ENCODE measurements around the gene S100A9. TPM values are rescaled to one million over a fixed set of nuclear protein-coding genes. Genes with fewer than 3 reads are reported as not detected.
A peak's percentile ranks its signal among the peaks of the same experiment; 100 is the strongest.

Gene S100A9
- total RNA-seq, 5 donors from 2014 or later (not counting 1 experiment from before 2014, with no cell fraction given) = 0.98 to 11.5 (median 2.5) TPM; not detected in 1

- WGBS (ENCODE audit: insufficient coverage) = 89% methylated on average over 5 of the region's 7 CpGs
- H3K27ac ChIP-seq (ENCODE audit: low read length) = no peak overlapping the region
- ATAC-seq (replicated peaks in 1 of 4) (no peak), DNase-seq (no peak)
- peaks cover 0 to 39% of the 10 kb centered on the region in 2 experiments for H3K27me3 ChIP-seq (replicated peaks in 1 of 2; ENCODE audit: control insufficient read depth in 2 of 2, extremely low read depth in 1 of 2, insufficient read depth in 2 of 2, low read length in 1 of 2)
- ChIA-PET POLR2A (interaction anchor here in 1 of 2 donors (0.5 kb wide), 1 partner anchor 51 kb away, joined by 4 read pairs; no protein-coding TSS in a partner anchor), CTCF (interaction anchor here in 1 of 2 donors (0.5 kb wide), 1 partner anchor 484 kb away, joined by 3 read pairs; no protein-coding TSS in a partner anchor)
- H3K36me3 Mint-ChIP-seq = no peaks in the 10 kb centered on the region
- peaks cover under 1 to 1% (median under 1%) of the 10 kb centered on the region in 3 donors for H3K4me1 Mint-ChIP-seq
- no peak overlapping the region for H3K27ac Mint-ChIP-seq
- no peak overlapping the region for H3K4me3 ChIP-seq (ENCODE audit: control insufficient read depth in 1 of 2, extremely low read depth in 1 of 2, low read length in 1 of 2)
- peaks cover 24 to 34% of the 10 kb centered on the region in 2 donors for H3K27me3 Mint-ChIP-seq
- H3K4me3 Mint-ChIP-seq = no peak overlapping the region
- H3K36me3 ChIP-seq (ENCODE audit: control insufficient read depth in 2 of 2, extremely low read depth in 1 of 2, insufficient read depth in 1 of 2, low read length in 1 of 2) = no peaks in the 10 kb centered on the region
- H3K4me1 ChIP-seq (ENCODE audit: control insufficient read depth in 1 of 2, extremely low read depth in 1 of 2, insufficient read depth in 2 of 2, low read length in 2 of 2) = no peaks in the 10 kb centered on the region
- no peaks in the 10 kb centered on the region for H3K9me3 Mint-ChIP-seq
- no peaks in the 10 kb centered on the region for H3K9me3 ChIP-seq
Observed at GRCh38 chr1:153399401-153400055, 41.9 kb downstream of the S100A9 start.

DNA sequence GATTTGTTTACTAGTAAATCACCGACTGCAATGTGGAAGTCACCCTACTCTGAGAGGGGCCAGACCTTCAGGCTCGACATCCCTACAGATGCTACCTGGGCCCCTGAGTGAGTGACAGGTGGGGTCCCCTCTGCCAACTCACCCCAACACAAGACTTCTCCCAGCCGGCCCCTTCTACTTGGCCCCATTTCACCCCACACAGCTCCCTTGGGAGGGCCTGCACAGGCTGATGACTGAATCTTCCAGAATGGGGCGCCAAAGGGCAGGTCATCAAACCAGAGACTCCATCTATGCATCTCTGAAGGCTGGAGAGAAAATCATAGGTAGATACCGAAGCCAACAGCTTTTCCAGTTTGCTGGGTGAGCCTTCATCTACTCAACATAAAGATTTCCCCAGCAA, 42.6 kb downstream of the S100A9 start:
- Histone ChIP-seq H3K27me3 (replicated peaks in 1 of 2; ENCODE audit: control insufficient read depth in 2 of 2, extremely low read depth in 1 of 2, insufficient read depth in 2 of 2, low read length in 1 of 2) (peaks cover 0 to 37% of the 10 kb centered on the region in 2 experiments), H3K36me3 (ENCODE audit: control insufficient read depth in 2 of 2, extremely low read depth in 1 of 2, insufficient read depth in 1 of 2, low read length in 1 of 2) (no peaks in the 10 kb centered on the region), H3K27ac (ENCODE audit: low read length) (no peak overlapping the region), H3K4me3 (ENCODE audit: control insufficient read depth in 1 of 2, extremely low read depth in 1 of 2, low read length in 1 of 2) (no peak overlapping the region), H3K4me1 (ENCODE audit: control insufficient read depth in 1 of 2, extremely low read depth in 1 of 2, insufficient read depth in 2 of 2, low read length in 2 of 2) (no peaks in the 10 kb centered on the region), H3K9me3 (no peaks in the 10 kb centered on the region)
- Mint-ChIP-seq H3K4me1 (peaks cover 2 to 5% (median 4%) of the 10 kb centered on the region in 3 donors), H3K4me3 (no peak overlapping the region), H3K36me3 (no peaks in the 10 kb centered on the region), H3K27me3 (peaks cover 22 to 28% of the 10 kb centered on the region in 2 donors), H3K9me3 (no peaks in the 10 kb centered on the region), H3K27ac (no peak overlapping the region)
- POLR2A ChIA-PET = no interaction called here
- WGBS (ENCODE audit: insufficient coverage) = 61% methylated on average over 2 of the region's 5 CpGs
- peak in 1 of 4 experiments; percentile 40 for ATAC-seq (replicated peaks in 1 of 4)
- DNase-seq = no peak
- CTCF ChIA-PET = interaction anchor here in 1 of 2 donors (0.5 kb wide), 1 partner anchor 484 kb away, joined by 3 read pairs; no protein-coding TSS in a partner anchor

GRCh38 chr1:153401461-153401860, 43.8 kb downstream of the S100A9 start:
- H3K9me3 ChIP-seq = no peaks in the 10 kb centered on the region
- no peak overlapping the region for H3K4me3 Mint-ChIP-seq
- 88% methylated on average over 5 of the region's 9 CpGs for WGBS (ENCODE audit: insufficient coverage)
- no peaks in the 10 kb centered on the region for H3K9me3 Mint-ChIP-seq
- peaks cover 14 to 21% of the 10 kb centered on the region in 2 donors for H3K27me3 Mint-ChIP-seq
- ATAC-seq (replicated peaks in 1 of 4) = no peak
- no peak overlapping the region for H3K4me3 ChIP-seq (ENCODE audit: control insufficient read depth in 1 of 2, extremely low read depth in 1 of 2, low read length in 1 of 2)
- POLR2A ChIA-PET = no interaction called here
- H3K27ac ChIP-seq (ENCODE audit: low read length) = no peak overlapping the region
- H3K27me3 ChIP-seq (replicated peaks in 1 of 2; ENCODE audit: control insufficient read depth in 2 of 2, extremely low read depth in 1 of 2, insufficient read depth in 2 of 2, low read length in 1 of 2) = peaks cover 0 to 34% of the 10 kb centered on the region in 2 experiments
- peaks cover 5 to 10% (median 8%) of the 10 kb centered on the region in 3 donors for H3K4me1 Mint-ChIP-seq
- no peak overlapping the region for H3K27ac Mint-ChIP-seq
- no peaks in the 10 kb centered on the region for H3K4me1 ChIP-seq (ENCODE audit: control insufficient read depth in 1 of 2, extremely low read depth in 1 of 2, insufficient read depth in 2 of 2, low read length in 2 of 2)
- no peak for DNase-seq
- H3K36me3 Mint-ChIP-seq = no peaks in the 10 kb centered on the region
- CTCF ChIA-PET = no interaction called here
- H3K36me3 ChIP-seq (ENCODE audit: control insufficient read depth in 2 of 2, extremely low read depth in 1 of 2, insufficient read depth in 1 of 2, low read length in 1 of 2) = no peaks in the 10 kb centered on the region

DNA sequence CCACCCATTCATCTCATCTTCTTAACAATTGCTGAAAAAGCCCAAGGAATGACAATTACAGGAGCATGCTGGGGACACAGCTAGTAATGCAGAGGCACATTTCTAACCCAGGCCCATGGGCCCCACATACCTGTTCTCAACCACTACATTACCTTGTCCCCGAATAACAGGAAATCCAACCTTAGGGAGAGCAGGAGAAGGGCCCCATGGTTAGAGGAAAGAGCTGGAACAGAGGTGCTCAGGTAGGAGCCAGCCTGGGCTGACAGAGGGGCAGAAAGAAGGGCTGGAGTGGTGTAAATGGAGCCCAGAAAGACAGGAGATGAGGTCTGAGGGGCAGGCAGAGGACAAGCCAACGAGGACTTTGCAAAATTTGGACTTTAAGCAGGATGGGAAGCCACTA, 44.6 kb downstream of the S100A9 start:
- Mint-ChIP-seq H3K27ac (no peak overlapping the region), H3K4me1 (peaks cover 13 to 16% (median 16%) of the 10 kb centered on the region in 3 donors), H3K9me3 (no peaks in the 10 kb centered on the region), H3K4me3 (no peak overlapping the region), H3K36me3 (no peaks in the 10 kb centered on the region), H3K27me3 (peaks cover 7 to 23% of the 10 kb centered on the region in 2 donors)
- WGBS (ENCODE audit: insufficient coverage) = no CpG with 5 or more reads among the region's 2 CpGs
- no peak overlapping the region for H3K4me3 ChIP-seq (ENCODE audit: control insufficient read depth in 1 of 2, extremely low read depth in 1 of 2, low read length in 1 of 2)
- POLR2A ChIA-PET = no interaction called here
- CTCF ChIA-PET = no interaction called here
- no peaks in the 10 kb centered on the region for H3K9me3 ChIP-seq
- ATAC-seq (replicated peaks in 1 of 4) = no peak
- peaks cover 0 to 30% of the 10 kb centered on the region in 2 experiments for H3K27me3 ChIP-seq (replicated peaks in 1 of 2; ENCODE audit: control insufficient read depth in 2 of 2, extremely low read depth in 1 of 2, insufficient read depth in 2 of 2, low read length in 1 of 2)
- no peak overlapping the region for H3K27ac ChIP-seq (ENCODE audit: low read length)
- H3K36me3 ChIP-seq (ENCODE audit: control insufficient read depth in 2 of 2, extremely low read depth in 1 of 2, insufficient read depth in 1 of 2, low read length in 1 of 2) = no peaks in the 10 kb centered on the region
- DNase-seq = no peak
- H3K4me1 ChIP-seq (ENCODE audit: control insufficient read depth in 1 of 2, extremely low read depth in 1 of 2, insufficient read depth in 2 of 2, low read length in 2 of 2) = peaks cover 0 to 3% of the 10 kb centered on the region in 2 experiments

DNA sequence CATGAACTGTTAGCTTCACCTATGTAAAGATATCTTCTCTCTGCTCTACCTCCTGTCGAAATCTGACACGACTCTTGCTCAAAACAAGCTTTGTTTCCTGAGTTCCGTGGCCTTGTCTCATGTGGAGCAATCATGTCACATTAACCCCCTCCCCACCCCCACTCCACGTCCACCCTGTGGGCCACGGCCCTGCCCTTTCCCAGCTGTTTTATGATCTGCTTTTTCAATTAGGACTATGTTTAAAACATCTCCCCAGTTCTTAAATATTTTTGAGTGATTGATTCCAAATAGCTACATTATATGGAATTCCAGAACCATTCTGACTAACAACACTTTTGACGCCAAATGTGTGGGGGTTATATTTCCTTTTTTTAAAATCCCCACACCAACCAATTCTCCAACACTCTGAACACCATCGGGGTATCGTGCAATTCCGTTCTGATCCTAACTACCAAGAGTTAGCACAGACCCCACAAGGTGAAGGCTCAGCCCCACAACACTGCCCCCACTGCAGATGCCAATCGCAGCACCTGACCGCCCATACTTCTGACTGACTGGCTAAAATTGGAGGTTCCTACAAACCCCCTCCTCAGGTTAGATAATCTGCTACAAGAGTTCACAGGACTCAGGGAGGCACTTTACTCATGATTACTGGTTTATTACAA, 45.9 kb downstream of the S100A9 start:
- H3K36me3 Mint-ChIP-seq = no peaks in the 10 kb centered on the region
- peaks cover 9 to 32% of the 10 kb centered on the region in 2 donors for H3K27me3 Mint-ChIP-seq
- ChIA-PET CTCF (no interaction called here), POLR2A (no interaction called here)
- H3K4me3 Mint-ChIP-seq = no peak overlapping the region
- 88% methylated on average over 5 of the region's 11 CpGs for WGBS (ENCODE audit: insufficient coverage)
- no peak overlapping the region for H3K27ac ChIP-seq (ENCODE audit: low read length)
- no peak overlapping the region for H3K27ac Mint-ChIP-seq
- no peaks in the 10 kb centered on the region for H3K36me3 ChIP-seq (ENCODE audit: control insufficient read depth in 2 of 2, extremely low read depth in 1 of 2, insufficient read depth in 1 of 2, low read length in 1 of 2)
- H3K9me3 Mint-ChIP-seq = peaks cover 0 to 5% (median 0%) of the 10 kb centered on the region in 3 donors
- DNase-seq (no peak), ATAC-seq (replicated peaks in 1 of 4) (no peak)
- H3K4me1 ChIP-seq (ENCODE audit: control insufficient read depth in 1 of 2, extremely low read depth in 1 of 2, insufficient read depth in 2 of 2, low read length in 2 of 2) = peaks cover 0 to 8% of the 10 kb centered on the region in 2 experiments
- H3K4me1 Mint-ChIP-seq = peaks cover 26 to 29% (median 27%) of the 10 kb centered on the region in 3 donors
- H3K27me3 ChIP-seq (replicated peaks in 1 of 2; ENCODE audit: control insufficient read depth in 2 of 2, extremely low read depth in 1 of 2, insufficient read depth in 2 of 2, low read length in 1 of 2) = peaks cover 0 to 21% of the 10 kb centered on the region in 2 experiments
- no peak overlapping the region for H3K4me3 ChIP-seq (ENCODE audit: control insufficient read depth in 1 of 2, extremely low read depth in 1 of 2, low read length in 1 of 2)
- H3K9me3 ChIP-seq = no peaks in the 10 kb centered on the region

DNA sequence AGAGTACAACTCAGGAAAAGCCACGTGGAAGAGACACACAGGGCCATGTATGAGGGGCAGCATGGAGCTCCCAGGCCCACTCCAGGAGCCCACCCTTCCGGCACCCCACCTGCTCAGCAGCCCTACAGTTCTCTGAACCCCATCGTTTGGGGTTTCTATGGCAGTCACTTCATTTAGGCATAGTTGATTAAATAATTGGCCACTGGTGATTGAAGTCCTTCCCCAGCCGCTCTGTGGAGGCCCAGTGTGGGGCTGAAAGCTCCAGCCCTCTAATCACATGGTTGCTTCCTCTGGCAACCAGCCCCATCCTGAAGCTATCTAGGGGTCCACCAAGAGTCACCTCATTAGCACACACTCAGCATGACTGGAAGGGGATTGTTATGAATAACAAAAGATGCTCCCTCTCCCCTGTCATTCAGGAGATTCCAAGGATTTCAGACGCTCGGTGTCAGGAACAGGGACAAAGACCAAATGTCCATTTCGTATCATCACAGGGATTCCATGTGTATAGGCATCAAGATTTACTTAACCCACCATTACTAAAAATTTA, 46.5 kb downstream of the S100A9 start:
- Mint-ChIP-seq H3K27ac (no peak overlapping the region), H3K4me3 (no peak overlapping the region), H3K27me3 (peaks cover 6 to 29% of the 10 kb centered on the region in 2 donors), H3K4me1 (peaks cover 26 to 29% (median 27%) of the 10 kb centered on the region in 3 donors), H3K9me3 (peaks cover 0 to 5% (median 0%) of the 10 kb centered on the region in 3 donors), H3K36me3 (no peaks in the 10 kb centered on the region)
- no peak overlapping the region for H3K27ac ChIP-seq (ENCODE audit: low read length)
- 33% methylated on average over 1 of the region's 7 CpGs for WGBS (ENCODE audit: insufficient coverage)
- H3K36me3 ChIP-seq (ENCODE audit: control insufficient read depth in 2 of 2, extremely low read depth in 1 of 2, insufficient read depth in 1 of 2, low read length in 1 of 2) = no peaks in the 10 kb centered on the region
- no peak overlapping the region for H3K4me3 ChIP-seq (ENCODE audit: control insufficient read depth in 1 of 2, extremely low read depth in 1 of 2, low read length in 1 of 2)
- H3K4me1 ChIP-seq (ENCODE audit: control insufficient read depth in 1 of 2, extremely low read depth in 1 of 2, insufficient read depth in 2 of 2, low read length in 2 of 2) = peaks cover 0 to 8% of the 10 kb centered on the region in 2 experiments
- DNase-seq (no peak), ATAC-seq (replicated peaks in 1 of 4) (no peak)
- H3K9me3 ChIP-seq = no peaks in the 10 kb centered on the region
- ChIA-PET POLR2A (no interaction called here), CTCF (no interaction called here)
- peaks cover 0 to 21% of the 10 kb centered on the region in 2 experiments for H3K27me3 ChIP-seq (replicated peaks in 1 of 2; ENCODE audit: control insufficient read depth in 2 of 2, extremely low read depth in 1 of 2, insufficient read depth in 2 of 2, low read length in 1 of 2)

All from T-cell (primary cell).